Testis (tissue), 3 donors: ENCODE results near the gene MSL1. TPM values are rescaled to one million over a fixed set of nuclear protein-coding genes. Genes with fewer than 3 reads are reported as not detected.
"Not testable (repeated sequence)": the region's sequence is repeated elsewhere in the genome, so short reads cannot be mapped to it uniquely, and the experiment has no call there.

ENCODE experiments used
- DNase-seq: peaks from one replicate; pipeline ENCODE4 v3.0.0-alpha.2; 2019
- H3K27ac ChIP-seq, 2 donors: fragments of 200-600 bp; sonication (generic); one replicate each; pipeline ENCODE4 v1.5.1; 2019
- H3K27me3 ChIP-seq: fragments of 200-600 bp; sonication (generic); one replicate; pipeline ENCODE4 v1.5.1; 2019
- H3K36me3 ChIP-seq: fragments of 200-600 bp; sonication (generic); one replicate; pipeline ENCODE4 v1.5.1; 2017; ENCODE audit warnings: low read depth; ENCODE audit errors: missing control alignments
- H3K4me1 ChIP-seq: fragments of 200-600 bp; sonication (generic); one replicate; pipeline ENCODE4 v1.5.1; 2019
- H3K4me3 ChIP-seq, 2 donors: fragments of 200-600 bp; sonication (generic); one replicate each; pipeline ENCODE4 v1.5.1; 2017 to 2019
- H3K9me3 ChIP-seq: fragments of 200-600 bp; sonication (generic); one replicate; pipeline ENCODE4 v1.5.1; 2017
- CTCF ChIP-seq, 3 experiments: fragments of 450-650 bp in 2 of 3; fragments of 200-600 bp in 1 of 3; sonication (generic) in 1 of 3; IDR thresholded peaks; one replicate each; pipeline ENCODE4 v1.5.1; 2016 to 2019; ENCODE audit warnings: antibody characterized with exemption in 3 of 3, mild to moderate bottlenecking in 2 of 3, moderate library complexity in 1 of 3
- POLR2A ChIP-seq: fragments of 450-650 bp; IDR thresholded peaks from one replicate; pipeline ENCODE4 v1.6.1; 2017; ENCODE audit warnings: antibody characterized with exemption, mild to moderate bottlenecking, moderate library complexity
- WGBS, 2 donors: methylation state at CpG; one replicate each; pipeline ENCODE4 v1.1.5; 2018; 5-methylcytosine and 5-hydroxymethylcytosine counted together
- intact Hi-C: fragments of 100-400 bp; cut with DNase I; formaldehyde crosslinking; loops from one replicate; pipeline ENCODE4 v1.15.1; 2023; ENCODE audit warnings: low total_unique reads
- polyA plus RNA-seq: library from polyadenylated mRNA; stranded (reverse); fragments of 350-450 nt; fragmentation: Illumina TruSeq; extraction: RNeasy Lipid Tissue Mini Kit (QIAGEN cat#74804); gene quantifications from one replicate; pipeline ENCODE4 v1.2.3, GENCODE V29; 2014; ENCODE audit warnings: low read depth, low replicate concordance; ENCODE audit not compliant: insufficient read depth
- total RNA-seq, 2 donors: library from RNA; depleted of rRNA; stranded (reverse); fragments of >200 nt; gene quantifications; one replicate each; pipeline ENCODE4 v1.2.3, GENCODE V29; 2016

Gene MSL1
- total and polyA plus RNA-seq, 3 donors from 2014 or later: 129 to 161 (median 157) TPM

- no peaks in the 10 kb centered on the region for H3K4me1 ChIP-seq
- no peaks in the 10 kb centered on the region for H3K27me3 ChIP-seq
- no peaks in the 10 kb centered on the region for H3K36me3 ChIP-seq
- no peak overlapping the region for H3K27ac ChIP-seq
- no peak for DNase-seq
- H3K9me3 ChIP-seq: no peaks in the 10 kb centered on the region
- H3K4me3 ChIP-seq: no peak overlapping the region
- TF ChIP-seq POLR2A: no peak
- TF ChIP-seq CTCF (IDR thresholded peaks at IDR 0.05): no peak
- WGBS, 2 donors: 80 to 87% methylated on average over 5 to 7 of the region's 7 CpGs
- intact Hi-C loops: no loop called here
Measured at GRCh38 chr17:40130352-40131042, 8.7 kb downstream of the MSL1 start.

- H3K4me3 ChIP-seq: no peak overlapping the region
- no peak overlapping the region for H3K27ac ChIP-seq
- WGBS, 2 donors: 76 to 79% methylated on average over 7 of the region's 7 CpGs
Measured at GRCh38 chr17:40134184-40134583, 12.4 kb downstream of the MSL1 start.

GRCh38 chr17:40135817-40136216, 14.0 kb downstream of the MSL1 start:
- no peak for TF ChIP-seq POLR2A
- no peak for TF ChIP-seq CTCF (IDR thresholded peaks at IDR 0.05)
- no peaks in the 10 kb centered on the region for H3K36me3 ChIP-seq
- peak overlapping the region in 1 of 2 donors; percentile 21 for H3K27ac ChIP-seq
- DNase-seq: no peak
- H3K4me3 ChIP-seq: no peak overlapping the region
- peaks cover 11% of the 10 kb centered on the region for H3K4me1 ChIP-seq
- H3K9me3 ChIP-seq: no peaks in the 10 kb centered on the region
- H3K27me3 ChIP-seq: no peaks in the 10 kb centered on the region
- 92 to 95% methylated on average over 3 of the region's 3 CpGs for WGBS, 2 donors
- intact Hi-C loops: no loop called here

More at GRCh38 chr17:40134184-40134583, 12.4 kb downstream of the MSL1 start:
- Histone ChIP-seq H3K36me3 (no peaks in the 10 kb centered on the region), H3K27me3 (no peaks in the 10 kb centered on the region), H3K9me3 (no peaks in the 10 kb centered on the region), H3K4me1 (peaks cover 6% of the 10 kb centered on the region)
- no peak for TF ChIP-seq CTCF (IDR thresholded peaks at IDR 0.05)
- no peak for TF ChIP-seq POLR2A
- no peak for DNase-seq
- intact Hi-C loops: no loop called here

- Histone ChIP-seq H3K27ac (peak overlapping the region; percentile 99), H3K36me3 (no peaks in the 10 kb centered on the region), H3K27me3 (no peaks in the 10 kb centered on the region), H3K4me3 (peak overlapping the region; percentile 95 to 98), H3K4me1 (peaks cover 18% of the 10 kb centered on the region), H3K9me3 (no peaks in the 10 kb centered on the region)
- no peak for DNase-seq
- TF ChIP-seq CTCF (IDR thresholded peaks at IDR 0.05): no peak
- TF ChIP-seq POLR2A: no peak
- intact Hi-C loops: no loop called here
- 2 to 7% methylated on average over 11 to 14 of the region's 14 CpGs for WGBS, 2 donors
Measured at GRCh38 chr17:40139566-40140058, 17.8 kb downstream of the MSL1 start.

GRCh38 chr17:40143166-40143565, 21.4 kb downstream of the MSL1 start:
- 83 to 90% methylated on average over 3 of the region's 3 CpGs for WGBS, 2 donors
- peaks cover 17% of the 10 kb centered on the region for H3K4me1 ChIP-seq
- H3K27me3 ChIP-seq, H3K27ac ChIP-seq, DNase-seq, H3K4me3 ChIP-seq, H3K36me3 ChIP-seq, H3K9me3 ChIP-seq, intact Hi-C loops: not testable (repeated sequence)
